ENCODE data around the gene SMPD3.

Gene SMPD3

DNA sequence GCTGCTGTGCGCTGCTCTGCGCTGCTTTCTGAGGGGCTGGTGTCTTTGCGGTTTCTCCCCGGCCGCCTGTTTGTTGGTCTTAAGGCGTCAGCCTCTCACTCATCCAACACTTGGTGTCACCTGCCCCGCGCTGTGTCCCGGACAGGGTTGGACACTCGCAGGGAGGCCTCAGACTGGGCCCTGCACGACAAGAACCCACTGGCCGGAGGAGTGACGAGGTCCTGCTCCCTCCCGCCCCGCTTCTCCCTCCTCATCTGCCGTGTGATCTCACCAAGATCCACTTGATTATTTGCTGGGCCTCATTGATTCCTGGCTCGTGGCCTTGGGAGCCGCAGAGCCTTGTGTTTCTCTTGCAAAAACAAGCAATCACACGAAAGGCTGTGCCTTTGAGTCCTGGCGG lies 80.9 kb downstream of the SMPD3 start:
- DNase-seq = no peak

GRCh38 chr16:68367030-68367429 lies 81.3 kb downstream of the SMPD3 start:
- peak; percentile 66 for DNase-seq

- no peak for DNase-seq
These were observed 82.2 kb downstream of the SMPD3 start for GRCh38 chr16:68366062-68366461.

GRCh38 chr16:68365167-68365817 lies 83.0 kb downstream of the SMPD3 start:
- DNase-seq = no peak

- peak; percentile 22 for DNase-seq
These were observed 83.7 kb downstream of the SMPD3 start for GRCh38 chr16:68364561-68364998.

DNA sequence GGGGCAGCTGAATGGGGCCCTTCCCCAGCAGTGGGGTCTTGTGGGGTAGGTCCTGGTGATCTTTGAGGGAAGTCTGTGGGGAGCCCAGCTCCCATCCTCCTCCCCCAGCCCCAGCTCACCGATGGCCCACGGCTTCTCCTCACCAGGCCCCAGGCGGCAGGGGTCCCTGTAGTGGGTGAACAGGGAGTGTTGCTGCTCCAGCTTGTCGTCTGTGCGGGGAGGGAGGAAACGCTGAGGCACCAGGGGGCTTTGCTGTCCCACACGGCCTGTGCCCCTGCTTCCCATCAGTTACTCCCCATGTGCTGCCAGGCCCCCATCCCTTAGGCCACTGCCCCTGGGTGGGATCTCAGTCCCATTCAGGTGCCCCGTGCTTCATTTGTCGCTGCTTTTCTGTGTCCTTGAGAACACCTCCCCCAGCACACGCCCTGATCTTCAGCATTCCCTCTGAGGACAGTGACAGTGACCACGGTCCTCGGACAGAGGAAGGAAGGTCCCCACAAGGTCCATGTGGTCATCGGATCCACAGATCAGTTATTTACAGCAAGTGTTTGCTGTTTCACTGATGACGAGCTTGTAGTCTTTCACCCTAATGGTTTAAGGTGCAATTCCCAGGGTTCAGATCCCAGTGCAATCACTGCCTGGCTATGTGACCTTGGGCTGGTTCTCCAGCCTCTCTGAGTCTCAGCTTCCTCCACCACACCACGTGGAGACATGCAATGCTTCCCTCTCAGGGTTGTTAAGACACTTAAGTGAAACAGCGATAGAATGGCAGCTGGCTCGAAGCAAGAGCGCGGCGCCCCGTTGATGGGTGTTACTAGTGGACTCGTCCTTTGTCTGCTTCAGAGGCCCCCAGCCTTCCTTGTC lies 84.4 kb downstream of the SMPD3 start:
- DNase-seq = no peak

DNA sequence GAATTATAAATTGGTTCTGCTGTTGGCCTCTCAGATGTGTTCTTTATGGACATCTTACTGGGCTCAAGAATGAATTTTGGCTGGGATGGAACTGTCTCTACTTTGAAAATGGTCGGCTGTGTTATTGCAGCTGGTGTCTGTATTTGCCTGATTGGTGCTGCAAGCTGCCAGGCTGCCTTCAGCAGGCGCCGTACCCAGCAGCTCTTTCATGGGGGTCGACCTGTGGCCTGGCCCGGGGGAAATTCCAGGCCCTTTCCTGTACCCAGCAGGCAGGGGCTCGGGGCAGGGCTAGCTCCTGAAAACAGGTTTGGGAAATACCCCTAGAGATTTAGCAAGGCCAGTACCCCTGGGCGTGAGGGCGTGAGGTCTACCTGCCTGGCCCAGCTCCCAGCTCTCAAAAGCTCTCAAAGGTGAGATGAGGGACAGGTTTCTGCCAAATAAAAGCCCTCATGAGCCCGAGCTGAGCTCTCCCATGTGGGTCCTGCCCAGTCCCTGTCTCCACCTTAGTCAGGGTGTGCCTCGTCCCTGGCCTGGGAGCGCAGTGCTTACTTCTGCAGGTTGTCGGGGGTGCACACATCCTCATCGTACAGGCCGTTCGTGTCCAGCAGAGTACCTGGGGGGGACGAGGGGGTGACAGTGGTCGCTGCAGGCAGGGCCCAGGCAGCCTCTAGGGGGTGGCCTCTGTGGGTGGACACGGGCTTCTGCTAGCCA lies 85.2 kb downstream of the SMPD3 start:
- DNase-seq = no peak

DNA sequence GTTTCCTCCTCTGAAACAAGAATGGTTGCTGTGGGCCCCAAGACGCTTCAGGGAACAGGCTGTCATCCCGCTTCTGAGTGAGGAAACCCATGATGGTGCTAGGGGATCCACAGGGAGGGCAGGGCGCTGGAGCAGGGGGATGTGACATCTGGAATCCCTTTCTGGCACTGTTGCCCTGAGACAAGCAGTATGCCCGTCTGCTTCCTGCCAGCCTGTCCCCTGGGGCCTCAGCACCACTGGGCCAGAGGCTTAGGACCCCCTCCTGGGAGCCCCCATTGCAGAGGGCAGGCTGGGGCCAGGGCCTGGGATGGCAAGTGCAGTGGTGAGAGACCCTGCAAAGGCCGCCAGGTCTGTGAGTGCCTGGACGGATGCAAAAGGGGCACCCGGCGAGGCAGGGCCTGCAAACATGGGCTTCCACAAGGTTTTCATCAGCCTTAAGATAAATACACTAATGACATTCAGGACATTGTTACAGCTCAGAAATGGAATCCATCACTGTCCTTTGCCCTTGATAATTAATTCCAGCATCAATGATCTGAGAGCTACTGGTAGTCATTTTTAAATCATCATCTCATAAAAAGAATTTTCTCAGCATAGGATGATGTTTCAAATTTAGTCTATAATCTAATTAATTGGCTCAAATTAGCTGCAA lies 85.9 kb downstream of the SMPD3 start:
- DNase-seq = no peak

DNA sequence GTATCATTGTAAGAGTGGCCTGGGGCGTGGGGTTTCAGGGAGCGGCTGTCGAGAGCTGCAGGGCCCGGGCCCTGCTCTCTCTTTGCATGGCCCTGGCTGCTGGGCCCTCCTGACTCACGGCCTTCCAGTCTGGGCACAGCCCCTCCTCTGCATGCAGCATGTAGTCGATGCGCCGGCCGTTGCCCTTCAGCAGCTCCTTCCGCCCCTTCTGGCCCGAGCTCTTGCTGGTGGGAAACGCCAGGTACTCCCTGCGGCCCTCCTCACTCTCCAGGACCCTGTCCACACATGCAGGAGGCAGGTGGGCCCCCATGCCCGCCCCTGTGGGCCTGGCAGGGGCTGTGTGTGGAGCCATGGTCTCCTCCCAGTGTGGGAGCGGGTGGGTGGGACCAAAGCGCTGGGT lies 86.8 kb downstream of the SMPD3 start:
- DNase-seq = no peak

GRCh38 chr16:68360956-68361355 lies 87.4 kb downstream of the SMPD3 start:
- DNase-seq = no peak

DNA sequence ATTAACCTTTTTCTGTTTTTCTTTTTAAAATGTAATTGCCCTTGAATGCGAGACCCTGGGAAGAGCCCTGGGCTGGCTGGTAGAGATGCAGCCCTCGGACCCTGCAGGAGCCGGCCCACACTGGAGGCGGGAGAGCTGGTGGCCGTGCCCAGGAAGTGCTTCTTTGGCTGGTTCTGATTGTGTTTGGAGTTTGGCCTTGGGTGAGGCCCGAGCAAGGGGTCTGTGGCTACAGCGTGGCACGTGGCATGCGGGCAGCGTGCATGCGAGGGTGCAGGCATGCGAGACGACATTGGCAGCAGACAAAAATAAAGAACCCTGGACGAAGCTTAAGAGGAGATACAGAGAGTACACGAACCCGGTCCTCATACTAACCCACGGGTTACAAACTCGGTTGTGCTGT lies 87.8 kb downstream of the SMPD3 start:
- DNase-seq = no peak

DNA sequence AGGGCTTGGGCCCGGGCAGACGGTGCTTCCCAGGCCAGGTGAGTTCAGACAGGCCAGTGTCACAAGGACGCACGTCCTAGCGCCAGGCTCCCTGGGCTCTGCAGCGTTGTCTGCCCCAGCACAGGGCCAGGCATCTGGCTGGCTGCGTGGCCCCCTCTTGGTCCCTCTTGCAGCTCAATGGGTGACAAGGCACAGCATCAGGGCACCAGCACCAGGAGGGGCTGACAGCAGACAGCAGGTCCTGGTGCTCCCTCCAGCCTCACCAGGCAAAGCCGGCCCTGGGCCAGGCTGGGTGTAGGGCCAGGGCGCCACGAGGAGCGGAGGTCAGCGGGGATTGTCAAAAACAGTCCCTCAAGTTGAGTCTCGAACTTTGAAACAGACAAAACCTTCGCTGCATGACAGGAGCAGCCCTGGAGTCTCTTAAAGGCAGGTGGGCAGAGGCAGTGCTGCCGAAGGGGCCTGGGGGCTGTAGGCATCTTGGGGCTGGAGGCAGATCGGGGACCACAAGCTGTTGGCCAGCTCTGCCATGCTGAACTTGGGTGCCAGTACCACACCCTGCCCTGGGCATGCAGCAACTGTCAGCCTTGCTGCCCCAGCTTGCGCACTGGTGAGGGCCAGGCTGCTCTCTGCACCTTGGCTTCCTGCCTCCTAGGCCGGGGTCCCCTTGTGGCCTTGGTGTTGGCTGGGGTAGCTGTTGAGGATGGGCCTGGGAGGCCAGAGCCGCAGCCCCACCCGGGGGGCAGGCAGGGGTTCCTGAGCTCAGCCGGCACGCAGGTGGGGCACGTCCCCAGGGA lies 88.7 kb downstream of the SMPD3 start:
- no peak for DNase-seq

DNA sequence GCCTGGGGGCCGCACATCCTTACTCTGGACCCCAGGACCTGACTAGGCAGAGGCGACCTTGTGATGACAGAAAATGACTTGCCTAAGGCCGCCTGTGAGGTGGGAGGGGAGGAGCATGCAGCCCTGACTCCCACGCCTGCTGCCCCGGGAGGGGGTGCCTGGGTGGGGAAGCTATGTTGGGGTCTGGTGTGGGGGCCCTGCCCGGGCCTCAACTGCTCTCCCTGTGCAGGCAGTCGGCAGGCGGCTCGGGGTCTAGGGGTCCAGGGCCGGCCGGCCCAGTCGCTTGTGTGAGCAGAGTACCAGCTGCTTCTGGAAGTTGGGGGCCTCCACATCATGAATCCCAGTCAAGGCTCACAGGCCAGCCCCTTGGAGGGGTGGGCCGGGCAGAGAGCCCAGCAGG lies 89.4 kb downstream of the SMPD3 start:
- no peak for DNase-seq

- no peak for DNase-seq
These were observed 90.4 kb downstream of the SMPD3 start for GRCh38 chr16:68357923-68358322.

- no peak for DNase-seq
These were observed 90.8 kb downstream of the SMPD3 start for GRCh38 chr16:68357521-68357922.

GRCh38 chr16:68356919-68357286 lies 91.4 kb downstream of the SMPD3 start:
- no peak for DNase-seq

GRCh38 chr16:68356249-68356918 lies 91.9 kb downstream of the SMPD3 start:
- DNase-seq = no peak

GRCh38 chr16:68355447-68356248 lies 92.7 kb downstream of the SMPD3 start:
- DNase-seq = no peak

- no peak for DNase-seq
These were observed 93.5 kb downstream of the SMPD3 start for GRCh38 chr16:68354816-68355215.

DNA sequence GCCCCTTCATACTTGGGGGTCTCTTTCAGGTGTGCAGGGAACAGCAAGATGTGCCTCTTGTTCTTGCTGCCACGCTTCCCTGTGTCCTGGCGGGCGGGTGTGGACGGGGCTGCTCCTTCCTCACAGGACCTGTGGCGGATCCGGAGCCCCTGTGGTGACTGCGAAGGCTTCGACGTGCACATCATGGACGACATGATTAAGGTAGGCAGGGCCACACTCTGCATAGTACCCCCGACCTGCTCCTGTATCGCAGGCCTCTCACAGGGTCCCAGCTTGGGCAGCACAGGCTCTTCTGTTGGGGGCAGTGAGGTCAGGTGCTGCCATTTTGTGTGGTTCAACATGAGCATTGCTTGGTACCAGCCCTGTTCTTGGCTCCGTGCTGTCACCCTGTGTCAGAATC lies 94.9 kb downstream of the SMPD3 start:
- no peak for DNase-seq

DNA sequence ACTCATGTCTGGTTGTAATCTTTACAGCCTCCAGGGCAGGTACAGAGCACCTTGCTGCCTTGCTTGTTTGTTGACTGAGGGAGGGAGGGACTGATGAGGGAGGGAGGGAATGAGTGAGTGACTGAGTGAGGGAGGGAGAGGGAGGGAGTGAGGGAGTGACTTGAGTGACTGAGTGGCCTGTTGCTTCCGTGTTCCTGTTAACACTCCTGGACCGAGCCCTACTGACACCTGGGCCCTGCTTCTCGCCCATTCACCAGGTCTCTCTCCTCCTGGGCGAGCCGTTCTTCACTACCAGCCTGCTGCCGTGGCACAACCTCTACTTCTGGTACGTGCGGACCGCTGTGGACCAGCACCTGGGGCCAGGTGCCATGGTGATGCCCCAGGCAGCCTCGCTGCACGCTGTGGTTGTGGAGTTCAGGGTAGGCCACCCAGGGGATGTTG lies 96.3 kb downstream of the SMPD3 start:
- no peak for DNase-seq

Measured in OCI-M1 (cell line).